Posterior cingulate gyrus (tissue), 11 donors: ENCODE data around the gene GPR62.

Experiments used
- DNase-seq, 10 donors: peaks; one replicate each; pipeline versions ENCODE4 v3.0.0 to v3.0.0-alpha.2; 2020 to 2021; ENCODE audit warnings: mixed read lengths in 3 of 10
- intact Hi-C: fragments of 100-400 bp; cut with DNase I; formaldehyde crosslinking; loops from one replicate; pipeline ENCODE4 v1.15.1; 2023

Gene GPR62

GRCh38 chr3:51953445-51953844 is 1.7 kb upstream of the GPR62 start:
- intact Hi-C loops, result no loop called here
- no peak for DNase-seq

- intact Hi-C loops, result no loop called here
- DNase-seq, result no peak
Observed at GRCh38 chr3:51954105-51954504, 1.1 kb upstream of the GPR62 start.

- intact Hi-C loops, result no loop called here
Observed at GRCh38 chr3:51954713-51955112, 468 bp upstream of the GPR62 start.

GRCh38 chr3:51955893-51956770 is 951 bp downstream of the GPR62 start:
- intact Hi-C loops, result no loop called here
- peak in 9 of 10 donors; percentile 35 to 93 (median 45) for DNase-seq

More at GRCh38 chr3:51954713-51955112, 468 bp upstream of the GPR62 start:
- no peak for DNase-seq

GRCh38 chr3:51957520-51958205 is 2.5 kb downstream of the GPR62 start:
- DNase-seq, result peak in 2 of 10 donors; percentile 52 to 55
- intact Hi-C loops, result no loop called here

GRCh38 chr3:51958603-51959521 is 3.7 kb downstream of the GPR62 start:
- intact Hi-C loops, result no loop called here
- peak in 2 of 10 donors; percentile 52 to 79 for DNase-seq

- intact Hi-C loops, result no loop called here
- peak in 1 of 10 donors; percentile 38 for DNase-seq
Observed at GRCh38 chr3:51959651-51960050, 4.5 kb downstream of the GPR62 start.

- peak in 2 of 10 donors; percentile 61 for DNase-seq
- intact Hi-C loops, result no loop called here
Observed at GRCh38 chr3:51960386-51960785, 5.2 kb downstream of the GPR62 start.

- peak in 3 of 10 donors; percentile 65 to 80 (median 79) for DNase-seq
- intact Hi-C loops, result no loop called here
Observed at GRCh38 chr3:51961011-51961410, 5.8 kb downstream of the GPR62 start.

- intact Hi-C loops, result no loop called here
- peak in 2 of 10 donors; percentile 57 to 85 for DNase-seq
Observed at GRCh38 chr3:51961602-51962569, 6.7 kb downstream of the GPR62 start.

GRCh38 chr3:51962854-51963530 is 7.8 kb downstream of the GPR62 start:
- intact Hi-C loops, result no loop called here
- peak in 3 of 10 donors; percentile 27 to 72 (median 69) for DNase-seq

- intact Hi-C loops, result no loop called here
- DNase-seq, result peak in 7 of 10 donors; percentile 45 to 92 (median 70)
Observed at GRCh38 chr3:51963951-51964451, 8.8 kb downstream of the GPR62 start.

GRCh38 chr3:51964521-51964920 is 9.3 kb downstream of the GPR62 start:
- intact Hi-C loops, result no loop called here

GRCh38 chr3:51966016-51966415 is 10.8 kb downstream of the GPR62 start:
- peak in 9 of 10 donors; percentile 57 to 97 (median 65) for DNase-seq
- intact Hi-C loops, result no loop called here

More at GRCh38 chr3:51964521-51964920, 9.3 kb downstream of the GPR62 start:
- DNase-seq, result peak in 1 of 10 donors; percentile 54

GRCh38 chr3:51966486-51966885 is 11.3 kb downstream of the GPR62 start:
- no peak for DNase-seq

GRCh38 chr3:51966922-51967383 is 11.8 kb downstream of the GPR62 start:
- intact Hi-C loops, result no loop called here
- DNase-seq, result no peak

More at GRCh38 chr3:51966486-51966885, 11.3 kb downstream of the GPR62 start:
- intact Hi-C loops, result no loop called here

GRCh38 chr3:51967384-51968169 is 12.4 kb downstream of the GPR62 start, which contains the start of gene PCBP4:
Gene PCBP4 (minus strand): TSS chr3:51967454. CDS start chr3:51961240, 6,214 bp downstream.
- intact Hi-C loops, result no loop called here
- peak; percentile 71 to 97 (median 80) for DNase-seq
